ENCODE data around the gene RASA3.
"Not testable (repeated sequence)": the region's sequence is repeated elsewhere in the genome, so short reads cannot be mapped to it uniquely, and the experiment has no call there.

The RASA3 gene

DNA sequence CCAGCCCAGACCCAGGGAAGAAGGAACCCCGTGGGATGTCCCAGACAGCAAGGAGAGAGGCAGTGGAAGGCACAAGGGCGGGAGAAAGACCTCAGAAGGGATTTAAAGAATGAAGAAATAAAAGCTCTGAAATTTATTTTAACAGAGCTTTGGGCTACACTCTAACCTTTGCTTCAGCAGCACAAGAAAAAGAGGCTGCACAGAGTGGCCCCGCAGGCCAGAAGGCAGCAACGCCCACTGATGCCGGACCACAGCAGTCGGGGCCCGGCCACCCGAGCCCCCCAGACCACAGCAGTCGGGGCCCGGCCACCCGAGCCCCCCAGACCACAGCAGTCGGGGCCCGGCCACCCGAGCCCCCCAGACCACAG is 33.8 kb downstream of the RASA3 start:
- not testable (repeated sequence) for DNase-seq

DNA sequence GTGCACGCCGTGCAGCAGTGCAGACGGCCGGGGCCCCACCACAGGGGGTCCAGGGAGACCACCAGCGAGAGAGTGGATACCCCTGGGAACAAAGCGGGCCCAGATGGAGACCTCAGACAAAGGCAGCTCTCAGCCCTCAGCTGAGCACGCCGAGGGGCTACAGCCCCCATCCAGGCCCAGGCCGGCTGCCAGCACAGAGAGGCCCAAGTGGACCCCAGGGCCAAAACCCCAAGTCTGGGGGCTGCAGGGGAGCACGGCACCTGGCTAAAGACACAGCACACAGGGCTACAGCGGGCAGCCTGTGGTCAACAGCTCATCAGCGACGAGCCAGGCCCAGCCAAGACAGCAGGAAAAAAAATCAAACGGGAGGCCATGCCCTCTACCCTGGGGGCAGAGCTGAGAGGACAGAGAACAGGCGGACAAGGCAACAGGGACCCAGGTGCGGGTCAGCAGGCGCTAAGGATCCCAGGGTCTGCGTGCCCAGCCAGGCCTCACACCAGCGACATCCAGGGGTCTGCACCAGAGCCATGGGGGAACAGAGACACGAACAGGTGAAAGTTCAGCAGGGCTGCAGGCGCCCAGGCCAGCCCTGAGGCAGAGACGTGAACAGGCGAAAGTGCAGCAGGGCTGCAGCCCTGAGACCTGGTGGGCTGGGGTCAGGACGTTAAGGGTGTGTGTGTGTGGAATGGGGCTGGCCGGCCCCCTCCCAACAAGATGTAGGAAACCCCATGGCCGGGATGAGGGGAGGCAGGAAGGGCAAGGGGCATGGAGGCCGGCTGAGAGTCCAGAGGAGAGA is 34.3 kb downstream of the RASA3 start:
- no peak for DNase-seq

DNA sequence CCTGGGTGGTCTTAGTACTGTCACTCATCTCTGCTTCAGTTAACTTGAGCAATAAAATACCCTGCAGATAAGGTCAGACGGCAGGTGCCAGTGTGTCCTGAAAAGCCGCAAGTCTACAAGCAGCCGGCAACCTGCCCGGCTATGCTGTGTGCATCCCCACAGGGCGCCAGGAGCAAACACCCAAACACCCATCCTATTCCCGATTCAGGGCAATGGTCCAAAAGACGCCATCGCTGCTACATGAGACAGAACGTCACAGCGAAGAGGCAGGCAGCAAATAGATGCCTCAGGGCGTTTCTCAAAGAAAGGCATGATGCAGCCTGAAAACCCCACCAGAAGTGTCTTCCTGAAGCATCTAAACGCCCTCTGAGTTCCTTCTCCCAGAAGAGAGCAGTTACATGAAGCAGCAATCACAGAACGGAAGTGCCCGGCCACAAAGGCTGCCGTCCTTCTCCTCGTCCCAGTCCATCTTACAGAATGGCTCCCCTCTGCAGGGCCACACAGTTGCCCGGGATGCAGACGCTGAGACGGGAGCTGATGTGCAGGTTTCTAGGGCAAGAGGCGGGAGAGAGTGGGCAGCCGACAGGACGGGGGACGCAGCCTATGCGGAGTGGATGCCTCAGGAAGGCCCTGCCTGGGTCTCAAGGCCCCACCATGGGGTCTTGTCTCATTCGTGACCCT is 35.1 kb downstream of the RASA3 start:
- DNase-seq: no peak

DNA sequence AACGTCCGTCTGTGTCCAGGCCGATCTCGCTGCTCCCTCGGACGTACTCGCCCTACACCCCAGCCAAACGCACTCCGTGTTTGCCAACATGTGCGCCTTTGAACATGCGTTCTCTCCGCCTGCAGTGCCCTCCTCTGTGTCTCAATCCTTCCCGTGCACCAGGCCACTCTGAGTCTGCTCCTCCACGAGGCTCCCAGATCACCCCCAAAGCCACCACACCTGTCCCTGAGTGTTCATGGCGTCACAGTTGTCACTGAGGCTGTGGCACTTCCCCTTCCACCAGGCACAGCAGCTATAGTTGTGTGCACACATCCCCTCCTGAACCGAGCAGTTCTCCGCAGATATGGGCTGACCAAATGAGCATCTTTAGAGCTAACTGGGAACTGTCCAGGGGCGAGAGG is 35.6 kb downstream of the RASA3 start:
- no peak for DNase-seq

DNA sequence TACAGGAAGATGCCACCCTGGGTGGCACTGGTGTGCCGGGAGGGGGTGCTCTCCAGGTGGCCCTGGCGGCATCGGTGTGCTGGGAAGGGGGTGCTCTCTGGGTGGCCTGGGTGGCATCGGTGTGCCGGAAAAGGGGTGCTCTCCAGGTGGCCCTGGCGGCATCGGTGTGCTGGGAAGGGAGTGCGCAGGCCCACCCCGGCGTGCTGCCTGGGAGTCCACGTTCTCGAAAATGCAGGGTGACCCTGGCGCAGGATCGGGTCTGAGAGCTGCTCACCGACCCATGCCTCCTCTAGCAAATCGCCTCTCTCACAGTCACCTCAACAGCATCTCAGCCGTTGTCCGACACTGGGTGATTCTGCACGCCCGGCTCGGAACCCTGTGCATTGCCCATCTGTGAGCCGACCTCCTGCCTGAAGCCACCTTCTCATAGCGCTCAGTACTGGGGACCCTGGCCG is 36.4 kb downstream of the RASA3 start:
- DNase-seq: no peak

DNA sequence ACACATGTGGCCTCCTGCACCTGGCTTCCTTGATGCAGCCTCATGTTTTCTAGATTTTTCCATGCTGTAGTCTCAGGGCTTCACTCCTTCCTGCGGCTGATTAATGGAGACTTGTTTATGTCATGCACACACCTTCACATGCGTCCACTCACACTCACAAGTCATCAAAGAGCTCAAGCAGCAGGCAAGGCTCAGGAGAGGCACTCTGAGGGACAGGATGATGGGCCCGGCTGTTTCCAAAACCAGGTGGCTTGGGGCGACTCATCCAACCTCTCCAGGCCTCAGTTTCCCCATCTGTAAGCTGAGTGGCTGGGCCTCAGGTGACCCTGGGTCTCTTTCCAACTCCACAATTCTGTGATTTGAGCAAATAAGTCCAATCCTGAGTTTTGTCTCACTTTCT is 36.9 kb downstream of the RASA3 start:
- no peak for DNase-seq

DNA sequence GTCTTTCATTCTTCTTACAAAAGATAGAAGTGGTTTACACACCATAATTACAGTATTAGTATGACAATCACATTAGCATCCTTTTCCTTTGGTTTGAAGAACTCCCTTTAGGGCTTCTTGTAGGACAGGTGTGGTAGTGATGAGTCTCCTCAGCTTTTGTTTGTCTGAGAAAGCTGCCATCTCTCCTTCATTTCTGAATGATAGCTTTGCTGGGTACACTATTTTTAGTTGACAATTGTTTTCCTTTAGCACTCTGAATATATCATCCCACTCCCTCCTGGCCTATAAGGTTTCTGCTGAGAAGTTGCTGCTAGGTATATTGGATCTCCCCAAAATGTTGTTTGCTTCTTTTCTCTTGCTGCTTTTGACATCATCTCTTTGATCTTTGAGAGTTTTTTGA is 39.3 kb downstream of the RASA3 start:
- no peak for DNase-seq

DNA sequence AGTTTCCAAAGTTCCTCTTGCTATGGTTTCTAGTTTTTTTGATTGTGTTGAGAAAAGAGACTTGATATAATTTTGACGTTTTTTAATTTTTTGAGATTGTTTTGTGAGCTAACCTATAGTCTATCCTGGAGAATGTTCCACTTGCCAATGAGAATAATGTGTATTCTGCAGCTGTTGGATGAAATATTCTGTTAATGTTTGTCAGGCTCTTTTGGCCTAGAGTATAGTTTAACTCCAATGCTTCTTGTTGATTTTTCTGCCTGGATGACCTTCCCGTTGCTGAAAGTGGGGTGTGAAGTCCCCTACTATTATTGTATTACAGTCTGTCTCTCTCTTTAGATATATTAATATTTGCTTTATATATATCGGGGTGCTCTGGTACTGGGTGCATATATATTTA is 40.0 kb downstream of the RASA3 start:
- no peak for DNase-seq

DNA sequence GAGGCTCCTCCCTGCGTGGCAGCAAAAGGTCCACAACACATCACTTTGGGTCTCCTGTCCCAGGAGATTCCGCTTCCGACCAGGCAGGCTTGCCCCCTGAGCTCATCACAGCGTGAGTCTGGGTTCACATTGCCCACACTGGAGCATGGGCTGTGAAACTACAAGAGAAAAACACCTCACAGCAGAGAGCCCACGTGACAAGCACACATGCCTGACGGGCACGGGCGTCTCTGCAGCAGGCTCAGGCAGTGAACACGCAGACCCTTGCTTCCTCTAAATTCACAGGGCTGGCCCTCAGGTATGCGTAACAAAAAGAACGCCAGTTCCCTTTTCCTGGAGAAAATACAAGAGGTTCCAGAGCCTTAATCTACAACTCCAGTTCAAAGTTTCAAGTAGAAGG is 41.9 kb downstream of the RASA3 start:
- DNase-seq: peak; percentile 27

DNA sequence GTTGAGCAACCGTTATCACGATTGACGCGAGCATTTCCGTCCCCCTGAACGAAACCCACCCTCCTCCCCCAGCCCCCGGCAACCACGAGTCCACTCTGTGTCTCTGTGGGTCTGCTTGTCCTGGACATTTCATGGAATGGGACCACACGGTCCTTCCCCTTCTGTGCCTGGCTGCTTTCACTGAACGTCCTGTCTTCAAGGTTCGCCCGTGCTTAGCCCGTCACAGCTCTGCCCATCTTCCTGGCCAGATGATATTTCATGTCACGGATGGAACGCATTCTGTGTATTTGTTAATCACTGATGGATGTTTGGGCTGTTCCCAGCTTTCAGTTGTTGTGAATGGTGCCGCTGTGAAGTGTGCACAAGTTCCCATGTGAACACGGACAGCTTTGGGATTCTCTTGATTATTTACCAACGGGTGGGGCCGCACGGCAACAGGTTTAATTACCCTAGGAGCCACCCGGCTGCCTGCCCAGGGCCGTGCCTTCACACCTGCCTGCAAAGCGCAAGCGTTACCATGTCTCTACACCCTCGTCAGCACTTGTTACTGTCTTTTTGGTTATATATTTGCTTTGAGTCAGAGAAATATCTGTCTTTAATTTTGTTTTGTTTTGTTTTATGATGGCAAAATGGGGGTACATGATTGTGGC is 42.5 kb downstream of the RASA3 start:
- no peak for DNase-seq

DNA sequence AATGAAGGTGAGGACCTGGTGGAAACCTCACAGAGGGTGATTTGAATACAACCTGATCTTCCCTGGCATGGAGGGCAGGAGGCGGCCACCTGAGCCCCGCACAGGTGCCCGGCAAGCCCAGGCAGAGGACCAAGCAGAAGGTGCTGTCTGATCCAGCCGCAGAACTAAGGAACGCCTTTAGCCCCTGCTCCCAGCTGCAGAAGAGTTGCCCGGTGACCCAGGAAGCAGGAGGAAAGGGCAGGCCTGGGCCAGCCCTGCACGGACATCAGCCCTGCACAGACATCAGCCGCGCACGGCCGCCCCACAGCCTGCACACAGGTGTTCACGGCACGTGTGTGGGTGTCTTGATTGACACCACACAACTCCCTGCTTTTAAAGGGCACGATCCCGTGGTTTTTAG is 43.1 kb downstream of the RASA3 start:
- no peak for DNase-seq

DNA sequence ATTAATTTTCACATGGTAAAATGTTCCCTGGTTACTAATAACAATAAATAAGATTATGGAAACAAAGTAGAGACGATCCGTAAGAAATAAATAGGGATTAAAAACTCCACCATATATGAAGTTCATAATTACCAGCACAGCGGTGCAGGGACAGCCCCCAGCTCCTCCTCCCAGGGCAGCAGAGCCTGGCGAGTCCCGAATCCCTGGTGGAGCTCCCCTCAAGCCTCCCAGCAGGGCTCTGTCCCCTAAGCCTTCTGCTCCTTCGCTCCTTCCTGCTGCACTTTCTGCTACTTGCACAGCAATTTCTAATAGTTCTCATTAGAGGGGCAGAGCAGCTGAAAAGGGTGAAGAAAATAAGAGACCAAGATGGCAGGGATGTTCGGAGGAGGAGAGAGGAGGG is 43.6 kb downstream of the RASA3 start:
- no peak for DNase-seq

DNA sequence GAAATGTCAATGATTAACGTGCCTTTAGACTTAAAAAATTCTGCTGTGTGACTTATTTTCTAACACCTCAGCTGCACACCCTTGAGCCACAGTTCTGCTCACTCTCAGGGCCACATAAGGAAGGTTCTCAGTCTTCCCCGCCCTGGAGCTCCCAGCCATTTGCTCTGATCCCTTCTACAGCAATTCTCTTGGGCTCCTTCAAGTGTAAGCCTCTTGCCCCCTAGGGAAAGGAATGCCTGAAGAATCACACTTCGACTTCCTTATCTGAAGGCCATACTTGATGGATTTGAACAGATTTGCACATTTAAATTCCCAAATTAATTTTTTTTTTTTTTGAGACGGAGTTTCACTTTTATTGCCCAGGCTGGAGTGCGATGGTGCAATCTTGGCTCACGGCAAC is 44.2 kb downstream of the RASA3 start:
- DNase-seq: no peak

DNA sequence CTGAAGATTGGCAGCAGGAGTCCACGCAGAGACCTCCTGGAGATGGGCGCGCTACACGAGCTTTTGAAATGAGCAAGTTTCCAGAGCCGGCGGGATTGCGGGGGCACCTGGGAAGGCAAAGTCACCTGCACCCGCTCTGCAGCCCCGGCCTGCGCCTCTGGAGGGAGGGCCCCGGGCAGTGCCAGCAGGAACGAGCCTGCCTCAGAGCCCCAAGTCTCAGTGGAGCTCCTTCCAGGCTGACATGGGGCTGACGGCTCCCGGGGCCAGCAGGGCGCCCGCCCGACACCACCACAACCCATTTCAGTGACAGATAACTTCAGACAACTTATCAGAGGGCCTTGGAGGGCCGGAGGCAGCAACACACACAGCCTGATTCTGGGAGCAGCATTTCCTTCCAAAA is 45.0 kb downstream of the RASA3 start:
- peak; percentile 1 for DNase-seq

DNA sequence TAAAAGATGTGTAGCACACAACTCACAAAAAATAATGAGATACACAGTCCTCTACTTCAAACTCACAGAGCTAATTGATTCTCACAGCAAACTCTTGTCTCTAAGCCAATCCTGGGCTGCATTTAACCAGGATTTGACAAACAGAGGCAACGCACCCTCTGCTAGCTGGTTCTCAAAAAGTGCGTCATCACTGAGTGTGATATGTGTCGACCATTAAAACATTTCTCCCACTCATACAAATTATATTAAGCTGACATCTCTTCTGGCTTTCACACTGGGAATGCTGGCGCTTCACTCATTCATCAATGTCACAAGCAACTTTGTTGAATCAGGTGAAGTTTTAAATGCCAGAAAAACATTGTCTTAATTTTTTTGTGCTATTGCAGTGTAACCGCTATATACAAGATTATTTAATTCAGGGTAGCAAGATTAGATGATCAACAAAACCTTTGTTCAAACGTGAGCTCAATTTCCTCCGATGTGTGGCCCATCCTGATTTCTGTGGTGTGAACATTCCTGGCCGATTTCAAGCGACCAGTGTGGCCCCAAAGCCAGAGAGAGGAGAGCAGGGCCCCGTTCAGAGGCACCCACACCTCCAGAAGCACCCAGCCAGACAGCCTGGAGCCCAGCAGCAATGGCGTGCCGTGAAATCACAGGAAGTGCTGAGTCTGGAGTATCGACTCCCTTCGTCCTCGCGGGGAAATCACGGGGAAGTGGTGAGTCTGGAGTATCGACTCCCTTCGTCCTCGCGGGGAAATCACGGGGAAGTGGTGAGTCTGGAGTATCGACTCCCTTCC is 49.4 kb downstream of the RASA3 start:
- no peak for DNase-seq

DNA sequence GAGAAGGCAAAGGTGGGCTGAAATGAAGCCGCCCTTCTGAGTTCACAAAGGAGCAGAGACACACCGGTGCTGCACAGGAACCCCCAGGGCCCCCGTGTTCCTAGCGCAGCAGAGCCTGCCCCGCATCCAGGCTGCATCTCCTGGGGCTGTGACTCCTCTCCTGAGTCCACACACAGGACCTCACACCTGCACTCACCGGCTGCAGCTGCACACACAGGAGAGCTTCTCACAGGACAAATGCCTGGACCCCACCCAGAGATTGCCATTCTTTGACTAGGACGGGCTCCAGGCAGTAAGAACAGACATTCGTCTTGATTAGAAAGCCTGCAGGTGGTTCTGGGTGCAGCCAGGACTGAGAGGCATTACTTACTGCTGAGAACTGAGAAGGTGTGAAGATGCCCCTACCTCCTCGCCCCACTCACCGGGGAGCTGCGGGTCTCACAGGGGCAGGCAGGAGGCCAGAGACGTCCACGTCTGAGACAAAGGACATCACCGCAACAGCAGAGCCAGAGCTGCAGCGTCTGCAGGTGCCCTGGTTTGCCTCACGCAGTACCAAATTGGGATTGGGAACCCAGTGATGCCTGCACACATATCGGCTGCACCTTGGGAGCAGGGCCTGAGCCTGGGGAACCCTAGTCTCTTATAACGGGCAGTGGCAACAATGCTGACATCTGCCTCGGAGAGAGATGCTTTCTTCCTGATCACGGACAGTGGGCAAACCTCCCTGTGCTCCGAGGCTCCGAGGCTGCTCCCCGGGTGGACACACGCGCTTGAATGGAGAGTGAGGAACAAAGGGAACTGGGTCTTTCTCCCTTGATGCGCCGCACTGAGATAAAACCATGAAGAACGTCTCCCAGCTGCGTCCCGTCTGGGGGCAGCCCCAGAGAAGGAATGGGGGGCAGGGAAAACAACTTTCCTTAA is 50.4 kb downstream of the RASA3 start:
- DNase-seq: no peak

DNA sequence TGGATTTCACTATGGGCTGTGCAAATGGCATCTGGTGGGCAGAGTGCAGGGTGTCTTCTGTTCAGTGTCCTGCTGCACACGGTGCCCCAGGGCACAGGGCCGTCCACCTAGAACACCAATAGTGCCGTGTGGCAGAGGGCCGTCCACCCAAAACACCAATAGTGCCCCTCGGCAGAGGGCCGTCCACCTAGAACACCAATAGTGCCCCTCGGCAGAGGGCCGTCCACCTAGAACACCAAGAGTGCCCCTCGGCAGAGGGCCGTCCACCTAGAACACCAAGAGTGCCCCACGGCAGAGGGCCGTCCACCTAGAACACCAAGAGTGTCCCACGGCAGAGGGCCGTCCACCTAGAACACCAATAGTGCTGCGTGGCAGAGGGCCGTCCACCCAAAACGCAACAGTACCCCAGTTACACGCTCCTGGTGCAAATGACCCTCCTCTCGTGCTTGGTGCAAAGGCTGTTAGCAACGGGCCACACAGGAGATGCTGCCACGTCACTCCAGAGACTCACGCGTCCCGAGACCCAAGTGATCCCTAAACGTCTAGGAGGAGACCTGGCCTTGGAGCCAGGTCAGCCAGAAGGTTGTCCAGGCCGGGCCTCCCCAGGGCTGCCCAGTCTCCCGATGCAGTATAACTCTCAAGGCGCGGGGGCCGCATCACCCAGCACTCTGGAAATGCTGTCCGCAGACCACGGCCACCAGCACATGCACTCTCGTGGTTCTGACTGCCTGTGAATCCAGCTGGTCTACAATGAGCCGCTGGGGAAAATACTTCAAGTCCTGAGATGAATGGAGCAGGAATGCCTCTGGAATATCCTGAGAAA is 51.5 kb downstream of the RASA3 start:
- DNase-seq: no peak

DNA sequence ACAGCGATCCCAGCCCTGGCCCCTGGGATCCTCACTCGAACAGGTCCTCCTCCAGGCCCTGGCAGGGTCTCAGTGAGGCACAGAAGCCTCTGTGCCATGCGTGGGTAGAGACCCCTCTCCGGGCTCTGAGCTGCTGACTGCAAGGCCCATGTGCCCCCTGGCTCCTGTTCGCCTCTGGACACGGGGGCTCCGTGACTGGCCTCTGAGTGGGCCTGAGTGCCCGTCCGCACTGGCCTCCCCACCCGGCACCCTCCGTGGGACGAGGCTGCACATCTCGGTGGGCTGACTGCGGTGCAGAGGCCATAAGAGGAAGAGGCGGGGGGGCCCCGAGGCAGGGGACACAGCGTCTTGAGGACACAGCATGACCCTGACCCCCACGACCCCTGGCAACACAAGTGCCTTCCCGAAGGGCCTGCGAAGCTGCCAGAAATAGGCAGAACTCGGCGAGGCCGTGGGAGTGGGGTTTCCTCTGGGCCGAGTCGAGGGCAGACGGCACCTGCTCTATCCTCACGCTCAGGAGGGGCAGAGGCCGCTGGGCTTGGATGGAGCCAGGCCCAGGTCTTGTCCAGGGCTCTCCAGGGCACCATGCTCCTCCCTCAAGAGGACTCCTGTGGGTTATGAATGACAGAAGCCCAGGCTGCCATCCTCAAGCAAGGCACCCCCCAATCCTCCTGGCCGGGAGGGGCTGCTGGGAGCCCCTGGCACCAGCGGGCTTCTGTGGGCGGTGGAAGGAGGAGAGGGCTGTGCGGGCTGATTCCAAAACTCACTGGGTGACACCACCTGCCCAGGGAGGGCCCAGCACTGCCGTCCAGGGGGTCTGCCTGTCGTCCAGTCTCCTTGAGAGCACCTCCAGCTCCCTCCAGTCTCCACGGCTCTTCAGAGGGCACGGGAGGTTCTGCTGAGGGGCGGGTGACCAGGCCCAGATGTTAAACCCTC is 52.6 kb downstream of the RASA3 start:
- no peak for DNase-seq

DNA sequence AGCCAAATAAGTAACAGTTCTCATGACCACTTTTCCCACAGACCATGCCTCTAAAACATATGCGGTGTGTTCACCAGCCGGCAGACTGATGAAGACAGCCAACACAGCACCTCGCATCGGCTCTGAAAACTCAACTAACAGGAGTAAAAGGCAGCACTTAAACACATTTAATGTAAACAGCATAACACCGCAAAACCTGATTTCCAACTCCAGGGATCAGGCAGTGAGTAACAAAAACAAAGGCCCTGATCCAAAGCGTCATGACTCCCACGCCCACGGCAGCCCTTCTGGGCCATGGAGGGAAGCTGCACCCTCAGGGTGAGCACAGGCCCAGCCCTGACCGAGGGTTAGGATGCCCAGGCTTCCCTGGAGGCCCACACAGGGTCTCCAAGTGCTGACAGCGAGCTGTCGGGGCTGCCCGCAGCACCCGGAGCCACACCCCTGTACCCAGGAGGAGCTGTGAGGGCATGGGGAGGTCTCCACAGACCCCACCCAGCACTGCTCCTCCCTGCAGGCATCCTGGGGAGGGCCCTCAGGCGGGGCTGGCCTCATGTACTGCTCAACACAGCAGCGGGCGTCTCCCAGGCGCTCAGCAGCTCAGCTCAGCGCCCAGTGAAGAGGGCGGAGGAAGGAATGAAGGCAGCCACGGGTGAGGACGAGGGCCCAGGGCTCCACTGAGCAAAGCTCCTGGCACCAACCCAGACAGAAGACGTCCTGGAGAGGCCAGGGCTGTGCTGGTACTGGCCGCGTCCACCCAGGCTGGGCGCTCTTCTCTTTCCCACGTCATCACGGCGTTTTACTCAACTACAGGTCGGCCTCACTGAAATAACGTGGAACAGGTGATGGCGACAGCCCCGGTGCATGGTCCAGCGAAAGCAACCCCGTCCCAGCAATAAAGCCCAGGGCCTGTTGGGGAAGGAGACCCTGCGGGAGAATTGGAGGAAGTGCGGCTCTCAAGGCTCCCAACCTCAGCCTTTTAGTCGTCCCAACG is 53.7 kb downstream of the RASA3 start:
- DNase-seq: no peak
